Activated CD8-positive, alpha-beta memory T cell treated with anti-CD3 and anti-CD28 coated beads, Interleukin-2, amount 10 ng/mL, durations not matched to agents 7 days and 5 days (primary cell): Measurements from ENCODE around the gene PDXK. TPM values are rescaled to one million over a fixed set of nuclear protein-coding genes. Genes with fewer than 3 reads are reported as not detected.

Experiments
- ATAC-seq: fragments of 150-1000 bp; cut with Tn5 transposase; one replicate; pipeline ENCODE4 v1.10.0; 2021; ENCODE audit warnings: moderate library complexity
- CTCF ChIA-PET: fragments of 350-600 bp; sonication (Branson Sonifier 250); formaldehyde crosslinking; loops from one replicate; lab custom pipeline; 2021; ENCODE audit warnings: antibody characterized with exemption; lab: Charles Lee
- DNase-seq: peaks from one replicate; pipeline ENCODE4 v3.0.0-alpha.2; 2020
- H3K27ac Mint-ChIP-seq: one replicate; pipeline ENCODE4 v1.8.0; 2021; ENCODE audit warnings: mild to moderate bottlenecking, mixed read lengths
- H3K27me3 Mint-ChIP-seq: one replicate; pipeline ENCODE4 v1.8.0; 2021; ENCODE audit warnings: mixed read lengths
- H3K36me3 Mint-ChIP-seq: one replicate; pipeline ENCODE4 v1.8.0; 2021; ENCODE audit warnings: mild to moderate bottlenecking, mixed read lengths
- H3K4me1 Mint-ChIP-seq: one replicate; pipeline ENCODE4 v1.8.0; 2021; ENCODE audit warnings: mixed read lengths
- H3K4me3 Mint-ChIP-seq: one replicate; pipeline ENCODE4 v1.8.0; 2021; ENCODE audit warnings: mild to moderate bottlenecking, moderate library complexity, mixed read lengths
- H3K9me3 Mint-ChIP-seq: one replicate; pipeline ENCODE4 v1.8.0; 2022; ENCODE audit warnings: low read depth, mixed read lengths
- total RNA-seq, 2 experiments: library from RNA; stranded (reverse); gene quantifications; one replicate each; pipeline ENCODE4 v1.2.3, GENCODE V29; 2021

The PDXK gene
- total RNA-seq, 2 experiments from 2014 or later, result 95.3 to 99.6 TPM

DNA sequence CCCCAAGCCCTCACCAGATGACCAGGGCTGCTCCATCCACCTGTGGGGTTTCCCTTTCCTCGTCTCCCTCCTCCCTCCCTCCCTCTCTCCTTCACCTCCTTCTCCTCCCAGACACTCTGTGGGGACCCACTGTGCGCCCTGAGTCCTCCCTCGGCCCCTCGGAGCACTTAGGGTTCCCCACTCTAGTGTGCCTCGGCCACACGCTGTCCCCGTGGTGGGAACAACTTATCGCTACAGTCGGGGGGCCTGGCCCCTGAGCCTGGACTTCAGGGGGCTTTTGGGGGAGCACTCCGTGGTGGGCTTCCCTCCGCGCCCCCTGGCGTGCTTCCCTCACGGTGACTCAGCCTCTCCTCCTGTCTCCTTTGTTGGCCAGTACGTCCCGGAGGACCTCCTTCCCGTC lies 29.7 kb downstream of the PDXK start:
- peaks cover 2% of the 10 kb centered on the region for H3K4me1 Mint-ChIP-seq
- no peak for ATAC-seq
- H3K9me3 Mint-ChIP-seq, result no peaks in the 10 kb centered on the region
- DNase-seq, result no peak
- CTCF ChIA-PET, result no interaction called here
- H3K36me3 Mint-ChIP-seq, result peaks cover 13% of the 10 kb centered on the region
- no peak overlapping the region for H3K27ac Mint-ChIP-seq
- H3K4me3 Mint-ChIP-seq, result no peak overlapping the region
- no peaks in the 10 kb centered on the region for H3K27me3 Mint-ChIP-seq

- DNase-seq (no peak), ATAC-seq (no peak)
- no peak overlapping the region for H3K27ac Mint-ChIP-seq
- CTCF ChIA-PET, result no interaction called here
- no peak overlapping the region for H3K4me3 Mint-ChIP-seq
- peaks cover 2% of the 10 kb centered on the region for H3K4me1 Mint-ChIP-seq
- no peaks in the 10 kb centered on the region for H3K27me3 Mint-ChIP-seq
- H3K9me3 Mint-ChIP-seq, result no peaks in the 10 kb centered on the region
- H3K36me3 Mint-ChIP-seq, result peaks cover 13% of the 10 kb centered on the region
Observed at GRCh38 chr21:43749651-43750262, 30.8 kb downstream of the PDXK start.

GRCh38 chr21:43750339-43751033 lies 31.6 kb downstream of the PDXK start:
- ATAC-seq (no peak), DNase-seq (no peak)
- peaks cover 2% of the 10 kb centered on the region for H3K4me1 Mint-ChIP-seq
- CTCF ChIA-PET, result no interaction called here
- H3K9me3 Mint-ChIP-seq, result no peaks in the 10 kb centered on the region
- peaks cover 12% of the 10 kb centered on the region for H3K36me3 Mint-ChIP-seq
- no peaks in the 10 kb centered on the region for H3K27me3 Mint-ChIP-seq
- no peak overlapping the region for H3K4me3 Mint-ChIP-seq
- H3K27ac Mint-ChIP-seq, result no peak overlapping the region

- ATAC-seq, result no peak
- Mint-ChIP-seq H3K36me3 (peaks cover 18% of the 10 kb centered on the region), H3K9me3 (no peaks in the 10 kb centered on the region), H3K4me3 (no peak overlapping the region), H3K27me3 (no peaks in the 10 kb centered on the region), H3K27ac (no peak overlapping the region), H3K4me1 (peaks cover 2% of the 10 kb centered on the region)
- no peak for DNase-seq
- CTCF ChIA-PET, result no interaction called here
Observed at GRCh38 chr21:43751955-43752591, 33.1 kb downstream of the PDXK start.

DNA sequence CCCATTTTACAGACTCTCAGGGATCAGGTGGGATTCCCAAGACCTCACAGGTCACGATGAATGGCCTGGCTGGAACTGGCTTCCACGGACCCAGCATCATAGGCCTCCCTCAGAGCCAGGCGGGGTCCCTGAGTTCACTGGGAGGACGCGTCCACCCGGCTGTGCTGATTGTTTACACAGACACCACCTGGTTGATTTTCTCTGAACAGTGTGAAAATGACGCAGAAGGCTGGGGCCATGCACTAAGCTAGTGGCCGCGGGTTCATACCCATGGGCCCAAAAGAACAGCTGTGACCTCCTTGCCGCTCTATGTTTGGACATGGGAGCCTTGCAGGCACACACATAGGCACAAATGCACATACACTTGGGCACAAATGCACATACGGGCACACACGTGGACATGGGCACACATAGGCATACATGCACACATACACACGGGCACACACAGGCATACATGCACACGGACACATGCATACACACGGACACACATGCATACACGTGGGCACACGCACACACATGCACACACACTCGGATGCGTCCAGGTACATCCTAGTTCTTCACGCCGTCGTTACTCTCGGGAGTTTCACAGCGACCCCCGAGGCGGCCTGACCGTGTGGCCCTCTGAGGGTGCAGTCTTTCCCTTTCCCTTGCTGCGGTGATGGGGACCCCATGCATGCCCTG lies 34.0 kb downstream of the PDXK start:
- ATAC-seq (no peak), DNase-seq (no peak)
- H3K27ac Mint-ChIP-seq, result no peak overlapping the region
- no peak overlapping the region for H3K4me3 Mint-ChIP-seq
- H3K4me1 Mint-ChIP-seq, result peaks cover 2% of the 10 kb centered on the region
- H3K36me3 Mint-ChIP-seq, result peaks cover 14% of the 10 kb centered on the region
- CTCF ChIA-PET, result no interaction called here
- H3K9me3 Mint-ChIP-seq, result no peaks in the 10 kb centered on the region
- H3K27me3 Mint-ChIP-seq, result no peaks in the 10 kb centered on the region

GRCh38 chr21:43753439-43753799 lies 34.5 kb downstream of the PDXK start:
- no peaks in the 10 kb centered on the region for H3K9me3 Mint-ChIP-seq
- ATAC-seq (no peak), DNase-seq (no peak)
- H3K27me3 Mint-ChIP-seq, result no peaks in the 10 kb centered on the region
- no peak overlapping the region for H3K27ac Mint-ChIP-seq
- H3K4me3 Mint-ChIP-seq, result no peak overlapping the region
- H3K36me3 Mint-ChIP-seq, result peaks cover 14% of the 10 kb centered on the region
- CTCF ChIA-PET, result no interaction called here
- peaks cover 2% of the 10 kb centered on the region for H3K4me1 Mint-ChIP-seq

DNA sequence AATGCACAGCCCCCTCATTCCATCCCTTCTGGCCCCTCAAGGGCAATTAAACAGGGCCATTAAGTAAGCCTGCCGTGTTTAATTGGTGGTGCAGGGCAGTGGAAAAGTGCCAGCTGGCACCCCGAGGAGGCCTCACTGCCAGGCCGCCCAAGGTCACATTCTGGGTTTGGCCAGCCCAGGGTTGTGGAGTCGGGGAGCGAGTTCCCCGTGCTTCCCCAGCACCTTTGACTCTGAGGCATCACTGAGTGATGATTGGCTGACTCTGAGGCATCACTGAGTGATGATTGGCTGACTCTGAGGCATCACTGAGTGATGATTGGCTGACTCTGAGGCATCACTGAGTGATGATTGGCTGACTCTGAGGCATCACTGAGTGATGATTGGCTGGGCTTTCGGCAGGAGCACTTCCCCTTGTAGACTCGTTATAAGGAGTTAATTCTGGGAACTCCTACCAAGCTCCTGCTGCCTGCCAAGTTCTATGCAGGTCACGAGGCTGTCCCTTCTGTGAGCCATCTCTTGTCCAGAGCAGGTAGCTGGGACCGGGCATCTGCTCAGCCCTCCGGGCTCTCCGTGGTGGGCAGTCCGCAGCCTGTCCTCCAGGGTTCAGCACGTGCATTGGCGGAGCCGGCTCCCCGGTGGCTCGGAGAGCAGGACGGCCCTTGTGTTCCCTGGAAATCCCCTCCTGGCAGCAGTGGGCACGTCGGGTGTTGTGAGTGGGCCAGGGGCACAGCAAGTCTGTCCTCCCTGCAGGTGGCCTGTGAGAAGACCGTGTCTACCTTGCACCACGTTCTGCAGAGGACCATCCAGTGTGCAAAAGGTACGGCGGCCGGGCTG lies 36.2 kb downstream of the PDXK start:
- Mint-ChIP-seq H3K27me3 (no peaks in the 10 kb centered on the region), H3K27ac (no peak overlapping the region), H3K36me3 (peaks cover 16% of the 10 kb centered on the region), H3K4me3 (no peak overlapping the region), H3K9me3 (no peaks in the 10 kb centered on the region), H3K4me1 (no peaks in the 10 kb centered on the region)
- no peak for ATAC-seq
- CTCF ChIA-PET, result no interaction called here
- DNase-seq, result no peak

DNA sequence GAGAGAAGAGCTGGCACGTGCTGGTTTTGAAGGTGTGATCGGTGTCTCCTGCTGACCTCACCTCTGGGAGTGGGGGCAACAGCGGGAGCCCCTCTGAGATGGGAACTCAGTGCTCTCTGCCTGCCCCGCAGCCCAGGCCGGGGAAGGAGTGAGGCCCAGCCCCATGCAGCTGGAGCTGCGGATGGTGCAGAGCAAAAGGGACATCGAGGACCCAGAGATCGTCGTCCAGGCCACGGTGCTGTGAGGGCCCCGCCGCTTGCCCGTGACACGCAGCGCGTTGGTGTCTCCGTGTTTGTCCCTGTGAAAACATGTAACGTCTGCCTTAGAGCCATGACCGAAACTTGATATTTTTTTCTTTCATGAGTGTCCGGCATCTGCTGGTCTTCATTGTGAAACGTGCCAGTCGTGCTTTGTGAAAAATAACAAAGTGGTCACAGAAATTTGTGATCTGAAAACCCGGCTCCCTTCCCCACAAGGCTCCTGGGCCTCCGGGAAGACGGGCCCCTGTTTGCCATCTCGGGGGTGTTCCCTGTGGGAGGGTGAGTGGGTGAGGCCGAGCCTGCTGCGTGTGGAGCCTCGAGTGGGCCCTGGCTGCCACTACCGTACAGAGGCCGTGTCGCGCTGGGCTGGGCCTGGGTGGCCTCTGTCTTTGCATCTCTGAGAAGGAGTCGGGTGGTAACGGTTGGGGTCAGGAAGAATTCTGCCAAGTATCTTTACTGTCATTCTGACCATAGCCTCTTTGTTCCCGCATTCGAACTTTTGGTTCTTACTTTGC lies 37.1 kb downstream of the PDXK start:
- DNase-seq (no peak), ATAC-seq (no peak)
- CTCF ChIA-PET, result no interaction called here
- Mint-ChIP-seq H3K27ac (no peak overlapping the region), H3K9me3 (no peaks in the 10 kb centered on the region), H3K27me3 (no peaks in the 10 kb centered on the region), H3K36me3 (peaks cover 11% of the 10 kb centered on the region), H3K4me3 (no peak overlapping the region), H3K4me1 (no peaks in the 10 kb centered on the region)

DNA sequence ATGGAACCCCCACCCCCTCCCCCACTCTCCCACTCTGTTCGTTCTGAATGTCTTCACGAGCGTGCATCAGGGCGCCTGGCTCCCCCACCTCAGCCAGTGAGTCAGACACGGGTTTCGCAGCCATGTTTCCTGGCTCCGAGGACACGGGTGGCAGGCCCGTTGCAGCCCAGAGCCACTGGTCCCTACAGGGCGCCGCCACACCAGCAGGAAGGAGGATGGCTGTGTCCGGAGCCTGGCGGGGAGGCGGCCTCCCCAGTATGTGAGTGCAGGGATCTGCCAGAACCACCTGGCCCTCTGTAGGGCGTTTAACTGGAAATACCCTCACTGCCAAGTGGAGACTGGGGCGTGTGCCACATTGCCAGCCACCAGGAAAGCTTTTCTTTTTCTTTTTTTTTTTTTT lies 38.7 kb downstream of the PDXK start:
- ATAC-seq (no peak), DNase-seq (no peak)
- H3K36me3 Mint-ChIP-seq, result peaks cover 11% of the 10 kb centered on the region
- H3K9me3 Mint-ChIP-seq, result no peaks in the 10 kb centered on the region
- CTCF ChIA-PET, result no interaction called here
- H3K27ac Mint-ChIP-seq, result no peak overlapping the region
- H3K4me3 Mint-ChIP-seq, result no peak overlapping the region
- no peaks in the 10 kb centered on the region for H3K4me1 Mint-ChIP-seq
- no peaks in the 10 kb centered on the region for H3K27me3 Mint-ChIP-seq

- Mint-ChIP-seq H3K27me3 (no peaks in the 10 kb centered on the region), H3K27ac (no peak overlapping the region), H3K4me3 (no peak overlapping the region), H3K4me1 (no peaks in the 10 kb centered on the region), H3K9me3 (no peaks in the 10 kb centered on the region), H3K36me3 (peaks cover 9% of the 10 kb centered on the region)
- no peak for ATAC-seq
- CTCF ChIA-PET, result interaction anchor here (1.7 kb wide), 1 partner anchor 30 kb away, joined by 6 read pairs; no protein-coding TSS in a partner anchor
- DNase-seq, result no peak
Observed at GRCh38 chr21:43758111-43758641, 39.2 kb downstream of the PDXK start.

DNA sequence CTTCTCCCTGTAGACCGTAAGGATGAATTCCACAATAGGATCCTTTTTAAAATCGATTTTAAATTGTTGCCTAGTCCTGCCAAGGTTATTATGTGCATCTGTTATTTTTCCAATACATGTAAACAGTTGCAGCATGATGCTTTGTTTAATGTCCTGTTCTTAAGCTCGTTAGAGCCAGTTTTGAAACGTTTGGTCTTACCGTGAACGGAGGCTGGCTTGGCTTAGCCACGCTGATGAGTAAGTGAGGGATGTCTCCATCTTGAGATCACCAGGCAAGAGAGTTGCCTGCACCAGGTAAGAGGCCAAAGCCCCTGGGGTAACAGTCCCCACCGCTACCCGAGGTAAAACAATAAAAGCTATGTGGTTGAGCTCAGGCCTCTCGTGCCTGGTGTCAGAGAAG lies 39.9 kb downstream of the PDXK start:
- CTCF ChIA-PET, result interaction anchor here (1.7 kb wide), 1 partner anchor 31 kb away, joined by 6 read pairs; no protein-coding TSS in a partner anchor
- no peak overlapping the region for H3K4me3 Mint-ChIP-seq

GRCh38 chr21:43759651-43760050 lies 40.7 kb downstream of the PDXK start:
- H3K4me3 Mint-ChIP-seq, result no peak overlapping the region

More for the DNA sequence above, 39.9 kb downstream of the PDXK start:
- no peak overlapping the region for H3K27ac Mint-ChIP-seq
- no peaks in the 10 kb centered on the region for H3K27me3 Mint-ChIP-seq
- ATAC-seq (no peak), DNase-seq (no peak)
- H3K9me3 Mint-ChIP-seq, result no peaks in the 10 kb centered on the region
- peaks cover 9% of the 10 kb centered on the region for H3K36me3 Mint-ChIP-seq
- no peaks in the 10 kb centered on the region for H3K4me1 Mint-ChIP-seq

More at GRCh38 chr21:43759651-43760050, 40.7 kb downstream of the PDXK start:
- CTCF ChIA-PET, result interaction anchor here (1.7 kb wide), 1 partner anchor 32 kb away, joined by 6 read pairs; no protein-coding TSS in a partner anchor
- peaks cover 9% of the 10 kb centered on the region for H3K36me3 Mint-ChIP-seq
- no peaks in the 10 kb centered on the region for H3K27me3 Mint-ChIP-seq
- H3K27ac Mint-ChIP-seq, result no peak overlapping the region
- H3K4me1 Mint-ChIP-seq, result no peaks in the 10 kb centered on the region
- ATAC-seq, result no peak
- no peak for DNase-seq
- no peaks in the 10 kb centered on the region for H3K9me3 Mint-ChIP-seq
